NCI-H69 (cell line): ENCODE data around the gene OR1I1.

Source experiments
- DNase-seq: peaks from one replicate; lab custom pipeline; 2025; lab: John Stamatoyannopoulos, UW

OR1I1 gene

DNA sequence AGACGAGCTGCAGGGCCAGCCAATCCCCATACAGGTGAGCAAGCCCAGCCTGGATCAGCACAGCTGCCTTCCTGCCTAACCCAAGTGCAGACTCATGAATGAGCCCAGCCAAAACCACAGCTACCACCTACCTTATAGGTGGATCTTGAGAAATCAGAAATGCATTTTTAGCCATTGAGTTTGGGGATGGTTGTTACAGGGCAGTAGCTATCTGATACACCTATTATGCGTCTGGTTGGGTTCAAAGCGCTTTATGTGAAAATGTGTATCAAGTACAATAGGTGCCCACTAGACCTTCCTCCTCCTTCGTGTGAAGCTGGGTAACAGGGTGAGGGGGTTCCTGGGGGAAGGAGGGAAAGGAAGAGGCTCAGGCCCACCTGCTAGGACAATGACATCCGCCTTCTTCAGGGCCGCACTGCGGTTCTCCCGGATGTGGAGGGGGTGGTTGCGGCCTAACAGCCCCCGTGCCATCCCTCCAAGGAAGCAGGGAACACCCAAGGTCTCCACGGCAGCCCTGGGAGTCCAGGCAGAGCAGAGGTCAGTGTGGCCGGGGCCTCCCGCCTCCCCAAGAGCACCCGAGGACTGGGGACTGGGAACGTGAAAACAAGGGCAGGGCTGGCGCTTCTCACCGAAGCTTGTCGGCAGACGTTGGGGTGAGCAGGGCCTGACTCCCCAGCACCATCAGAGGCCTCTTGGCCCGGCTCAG lies 36.9 kb downstream of the OR1I1 start:
- DNase-seq = no peak

DNA sequence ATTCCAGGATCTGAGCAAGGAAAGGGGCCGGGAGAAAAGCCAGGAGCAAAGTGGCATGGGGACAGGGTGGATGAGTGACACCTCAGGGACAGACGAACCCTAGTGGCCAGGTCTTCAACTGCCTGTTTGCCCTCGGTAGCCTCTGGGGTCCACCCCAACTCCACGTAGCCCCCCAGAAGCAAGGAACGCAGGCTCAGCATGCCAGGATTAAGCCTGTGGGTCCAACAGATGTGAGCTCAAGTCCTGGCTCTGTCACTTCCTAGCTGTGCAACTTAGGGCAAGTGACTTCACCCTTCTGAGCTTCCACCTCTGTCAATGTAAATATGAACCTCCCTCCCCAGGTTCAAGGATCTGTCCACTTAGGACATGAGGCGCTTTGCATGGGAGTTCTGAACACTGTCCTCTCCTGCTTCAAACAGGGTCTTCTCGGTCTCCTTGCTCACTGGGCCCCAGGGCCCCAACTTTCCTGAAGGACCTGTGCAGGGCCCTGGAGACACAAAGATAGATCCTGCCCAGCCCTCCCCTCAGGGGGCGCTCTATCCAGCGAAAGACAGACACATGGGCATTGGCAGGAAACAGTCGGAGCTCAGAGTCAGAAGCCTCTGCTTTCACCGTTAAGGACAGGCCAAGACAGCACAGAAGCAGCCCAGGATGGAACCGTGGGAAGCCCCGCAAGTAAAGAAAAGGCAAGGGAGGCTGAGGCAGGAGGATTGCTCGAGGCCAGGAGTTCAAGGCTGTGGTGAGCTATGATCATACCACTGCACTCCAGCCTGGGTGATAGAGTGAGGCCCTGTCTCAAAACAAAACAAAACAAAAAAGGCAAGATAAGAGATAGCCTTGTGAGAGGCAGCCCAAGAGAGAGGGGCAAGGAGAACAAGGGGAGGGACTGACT lies 38.4 kb downstream of the OR1I1 start:
- no peak for DNase-seq

DNA sequence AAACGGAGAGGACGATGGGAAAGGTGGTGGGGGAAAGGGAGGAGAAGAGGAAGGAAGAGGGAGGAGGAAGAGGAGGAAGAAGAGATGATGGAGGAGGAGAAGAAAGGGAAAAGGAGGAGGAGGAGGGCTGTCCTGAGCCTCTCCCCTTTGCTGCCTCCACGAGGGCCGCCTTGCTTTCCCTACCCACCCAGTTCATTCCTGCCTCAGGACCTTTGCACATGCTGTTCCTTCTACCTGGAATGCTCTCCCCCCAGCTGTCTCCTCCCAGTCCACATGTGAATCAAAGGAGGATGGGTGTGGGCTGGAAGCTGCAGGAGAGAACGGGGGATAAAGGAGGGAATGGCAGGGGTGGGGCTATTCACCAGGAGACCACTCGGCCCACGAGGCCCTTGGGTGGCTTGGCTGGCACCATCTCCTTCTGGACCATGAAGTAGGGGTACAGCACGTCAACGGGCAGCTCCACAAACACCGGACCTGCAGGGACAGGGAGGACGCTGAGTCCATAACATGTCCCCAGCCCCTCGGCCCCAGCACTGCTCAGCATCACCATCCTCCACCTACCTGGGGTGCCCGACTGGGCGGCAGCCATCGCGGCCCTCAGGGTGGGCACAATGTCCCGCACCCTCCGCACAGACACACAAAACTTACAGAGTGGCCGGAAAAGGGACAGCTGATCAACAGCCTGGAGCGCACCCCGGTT lies 40.5 kb downstream of the OR1I1 start:
- no peak for DNase-seq

DNA sequence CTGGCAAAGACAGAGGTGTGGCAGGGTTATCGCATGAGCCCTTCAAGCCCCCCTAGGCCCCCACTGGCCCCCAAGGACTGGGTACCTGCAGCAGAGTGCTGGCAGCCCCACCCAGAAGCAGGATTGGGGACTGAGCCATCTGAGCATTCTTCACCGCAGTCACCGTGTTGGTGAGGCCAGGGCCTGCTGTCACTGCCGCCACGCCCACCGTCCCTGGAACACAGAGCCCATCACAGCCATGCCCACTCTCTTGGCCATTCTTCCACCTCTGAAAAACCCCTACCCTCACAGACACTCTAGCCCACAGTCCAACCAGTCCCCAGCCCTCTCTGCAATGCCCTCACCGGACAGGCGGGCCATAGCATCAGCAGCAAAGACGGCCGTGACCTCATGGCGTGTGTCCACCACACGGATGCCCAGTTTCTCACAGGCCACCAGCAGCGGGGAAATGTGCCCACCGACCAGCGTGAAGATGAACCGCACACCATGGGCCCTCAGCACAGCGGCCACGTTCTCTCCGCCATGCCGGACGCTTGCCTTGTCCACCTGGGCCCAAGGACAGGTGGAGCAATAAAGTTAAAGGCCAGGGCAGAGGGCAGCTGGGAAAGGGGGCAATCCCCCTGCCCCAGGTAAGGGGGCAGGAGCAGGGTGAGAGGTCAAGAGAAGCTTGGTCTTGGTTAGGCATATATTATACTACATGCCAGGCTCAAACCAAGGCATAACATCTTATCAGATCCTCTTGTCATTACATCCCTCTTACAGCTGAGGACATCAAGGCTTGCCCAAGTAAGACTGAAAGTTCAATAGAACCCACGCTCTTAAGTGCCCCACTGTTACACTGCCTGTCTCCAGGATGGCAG lies 41.2 kb downstream of the OR1I1 start:
- DNase-seq = no peak

DNA sequence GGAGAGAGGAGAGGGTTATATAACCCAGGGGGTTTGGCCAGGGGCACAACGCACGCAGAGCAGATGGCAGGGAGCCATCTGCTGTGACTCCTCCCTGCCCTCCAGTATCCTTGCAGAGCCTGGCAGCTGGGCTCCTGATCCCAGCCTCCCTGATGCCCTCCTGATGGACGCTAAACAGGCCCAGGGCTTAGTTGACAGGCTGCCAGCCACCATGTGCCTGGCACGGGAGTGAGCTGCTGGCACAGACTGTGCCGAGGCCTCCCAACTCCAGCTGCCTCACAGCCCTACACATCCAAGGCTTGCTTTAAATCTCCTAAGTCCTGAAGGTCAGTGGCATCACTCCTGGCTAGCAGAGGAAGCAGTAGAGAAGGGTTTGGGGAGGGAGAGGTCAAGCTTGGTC lies 41.9 kb downstream of the OR1I1 start:
- peak; percentile 76 for DNase-seq

DNA sequence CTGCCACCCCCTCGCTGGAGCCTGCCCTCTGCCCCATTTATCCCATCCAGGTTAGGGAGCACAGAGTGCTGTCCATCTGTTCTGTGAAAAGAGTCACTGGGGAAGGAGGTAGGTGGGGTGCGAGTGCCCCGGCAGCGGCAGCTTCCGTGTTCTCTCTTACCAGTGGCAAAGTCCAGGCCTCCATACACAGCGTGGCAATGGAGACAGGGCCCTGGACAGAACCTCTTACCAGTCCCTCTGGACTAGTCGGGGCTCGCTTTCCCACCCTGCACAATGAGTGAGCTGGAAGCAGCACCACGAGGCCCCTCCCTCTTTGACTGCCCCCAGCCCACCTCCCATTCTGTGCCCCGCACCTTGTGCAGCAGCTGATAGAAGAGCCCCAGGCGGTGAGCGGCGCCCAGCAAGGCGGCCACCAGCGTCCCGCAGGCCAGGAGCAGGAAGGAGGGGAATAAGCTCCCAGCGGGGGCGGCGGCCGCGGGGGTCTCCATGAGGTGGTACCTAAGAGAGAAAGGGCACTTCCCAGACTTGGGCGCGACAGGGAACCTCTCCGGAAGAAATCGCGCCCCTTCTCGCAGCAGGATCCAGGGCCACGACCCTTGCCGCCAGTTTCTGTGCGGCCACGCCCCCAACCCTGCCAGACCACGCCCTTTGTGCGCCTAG lies 42.7 kb downstream of the OR1I1 start:
- DNase-seq = no peak

DNA sequence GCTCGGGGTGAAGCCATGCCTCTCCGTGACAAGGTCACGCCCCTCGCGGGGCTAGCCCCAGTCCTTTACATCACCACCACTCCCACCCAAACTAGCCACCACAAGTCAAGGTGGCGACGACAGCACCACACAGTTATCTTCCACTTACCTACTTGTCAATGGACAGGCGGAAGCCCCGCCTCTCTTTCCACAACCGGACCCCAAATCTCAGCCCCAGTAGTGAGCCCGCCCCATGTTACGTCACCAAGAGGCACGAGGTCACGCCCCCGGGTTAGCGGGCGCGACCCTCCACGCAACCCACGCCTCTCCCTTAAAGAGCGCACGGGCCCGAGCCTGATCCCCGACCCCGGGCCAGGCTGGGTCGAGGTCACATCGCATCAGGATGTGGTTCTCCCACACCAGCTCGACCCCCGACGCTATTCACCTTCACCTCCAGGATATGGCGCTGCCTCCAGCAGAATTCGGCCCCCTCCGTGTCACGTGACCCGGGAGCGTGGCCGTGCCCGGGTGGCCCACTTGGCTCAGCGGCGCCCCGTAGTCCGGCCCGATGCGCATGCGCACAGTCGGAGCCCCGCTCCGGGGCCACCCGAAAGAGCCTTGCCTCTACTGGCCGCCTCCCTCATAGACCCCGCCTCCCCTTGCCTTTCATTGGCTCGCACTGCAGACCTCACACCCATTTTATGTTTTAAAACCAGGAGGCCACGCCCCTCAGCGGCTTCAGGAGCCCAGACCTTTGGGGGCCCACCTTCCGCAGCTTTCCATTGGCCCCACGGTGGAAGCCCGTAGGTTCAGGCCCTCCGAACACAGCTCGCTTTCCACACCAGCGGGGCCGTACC lies 43.4 kb downstream of the OR1I1 start:
- peak; percentile 99 for DNase-seq

DNA sequence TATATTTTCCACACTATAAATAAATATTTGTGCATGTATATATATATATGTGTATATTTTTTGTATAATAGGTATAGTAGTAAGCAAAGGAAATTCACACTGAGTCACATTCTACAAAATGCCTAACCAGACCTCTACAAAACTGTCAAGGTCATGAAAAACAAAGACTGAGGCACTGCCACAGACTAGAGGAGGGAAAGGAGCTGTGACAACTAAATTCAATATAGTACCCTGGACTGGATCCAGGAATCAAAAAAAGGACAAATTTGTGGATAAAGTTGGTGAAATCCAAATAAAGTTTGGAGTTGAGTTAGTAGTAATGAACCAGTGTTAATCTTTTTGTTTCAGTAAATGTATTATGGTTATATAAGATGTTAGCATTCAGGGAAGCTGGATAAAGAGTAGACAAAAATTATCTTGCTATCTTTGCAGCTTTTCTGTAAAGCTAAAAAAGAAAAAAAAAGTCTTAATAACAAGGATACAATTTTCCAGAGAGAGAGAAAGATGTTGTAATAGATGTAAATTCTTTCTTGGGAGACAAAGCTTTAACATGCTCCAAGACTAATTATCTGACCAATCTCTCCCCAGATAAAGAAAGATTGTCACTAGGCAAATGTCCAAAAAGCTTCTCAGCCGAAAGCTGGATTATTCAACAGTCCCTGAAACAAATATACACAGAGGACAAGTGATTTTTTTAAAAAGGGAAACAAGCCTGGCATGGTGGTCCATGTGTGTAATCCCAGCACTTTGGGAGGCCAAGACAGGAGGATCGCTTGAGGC lies 44.3 kb downstream of the OR1I1 start:
- DNase-seq = no peak

DNA sequence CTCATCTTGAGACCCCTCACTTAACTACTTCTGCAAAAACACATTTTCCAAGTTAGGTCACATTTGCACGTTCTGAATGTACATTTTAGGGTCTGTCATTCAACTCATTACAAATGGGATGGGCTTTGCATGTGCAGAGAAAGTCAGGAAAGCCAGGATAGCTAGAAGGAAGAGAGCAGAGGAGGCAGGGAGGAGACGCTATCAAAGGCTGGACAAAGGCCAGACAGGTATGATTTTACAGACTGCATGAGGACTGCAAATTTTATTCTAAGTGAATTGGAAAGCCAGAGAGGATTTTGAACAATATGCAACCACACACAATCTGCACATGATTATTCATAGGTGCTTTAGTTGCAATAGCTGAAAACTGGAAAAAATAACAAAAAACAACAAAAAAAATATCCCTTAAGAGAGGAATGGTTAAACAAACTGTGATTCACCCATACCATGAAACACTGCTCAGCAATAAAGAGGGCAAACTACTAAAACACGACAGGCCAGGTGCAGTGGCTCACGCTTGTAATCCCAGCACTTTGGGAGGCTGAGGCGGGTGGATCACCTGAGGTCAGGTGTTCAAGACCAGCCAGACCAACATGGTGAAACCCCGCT lies 46.3 kb downstream of the OR1I1 start:
- no peak for DNase-seq

DNA sequence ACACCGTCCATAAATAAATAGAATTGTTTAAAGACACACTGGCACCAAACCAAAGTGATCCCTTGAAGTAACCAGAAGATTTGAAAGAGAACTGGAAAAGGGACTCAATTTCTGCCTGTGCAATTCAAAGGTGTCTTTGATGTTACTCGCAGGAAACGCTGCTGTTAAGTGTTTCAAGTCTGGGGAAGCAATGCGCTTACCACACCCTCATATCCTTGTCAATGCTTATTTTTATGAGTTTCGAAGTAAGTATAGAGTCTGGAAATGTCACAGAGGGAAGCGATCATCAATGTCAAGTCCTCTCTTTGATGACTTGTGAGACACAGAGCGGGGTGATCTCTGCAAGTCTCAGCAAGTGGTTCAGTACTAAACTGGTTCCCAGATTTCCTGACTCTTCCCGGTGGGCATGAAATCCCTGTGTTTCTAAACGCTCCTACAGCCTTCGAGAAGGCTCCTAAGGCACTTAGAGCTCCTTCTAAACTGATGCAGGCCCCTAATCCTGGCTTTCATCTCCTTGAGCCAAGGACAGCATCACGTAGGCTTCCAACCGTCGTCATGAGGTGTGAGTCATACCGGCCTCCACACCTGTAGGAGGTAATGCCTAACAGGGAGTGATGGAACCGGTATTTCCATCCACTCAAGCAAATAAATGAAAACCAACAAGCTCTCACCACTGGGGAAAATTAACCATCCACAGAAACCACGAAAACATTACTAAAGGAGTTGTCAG lies 48.0 kb downstream of the OR1I1 start:
- DNase-seq = peak; percentile 12

DNA sequence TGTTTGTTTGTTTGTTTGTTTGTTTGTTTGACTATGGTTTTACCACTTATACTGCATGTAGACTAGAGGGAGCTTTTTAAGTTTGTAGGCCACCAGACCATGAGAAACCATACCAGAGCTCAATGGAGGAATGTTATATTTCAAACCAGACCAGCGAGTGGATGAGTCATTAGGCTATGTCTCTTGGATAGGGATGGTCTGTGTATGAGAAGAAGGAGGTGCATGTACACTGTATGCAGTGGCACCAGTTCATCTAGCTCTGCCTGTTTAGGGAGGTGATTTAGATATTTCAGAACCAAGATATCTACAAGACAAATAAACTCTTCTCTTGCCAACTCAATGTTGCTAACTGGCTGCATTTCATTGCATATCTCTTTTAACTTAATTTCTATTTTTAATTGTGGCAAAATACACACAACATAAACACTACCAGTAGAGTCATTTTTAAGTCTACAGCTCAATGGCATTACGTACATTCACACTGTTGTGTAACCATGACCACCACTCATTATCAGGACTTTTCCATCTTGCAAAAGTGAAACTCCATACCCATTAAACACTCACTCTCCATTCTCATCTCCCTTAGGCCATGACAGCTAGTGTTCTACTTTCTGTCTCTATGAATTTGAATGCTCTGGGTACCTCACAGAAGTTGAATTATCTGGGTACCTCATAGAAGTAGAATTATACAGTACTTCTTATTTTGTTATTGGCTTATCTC lies 54.4 kb downstream of the OR1I1 start:
- DNase-seq = no peak

DNA sequence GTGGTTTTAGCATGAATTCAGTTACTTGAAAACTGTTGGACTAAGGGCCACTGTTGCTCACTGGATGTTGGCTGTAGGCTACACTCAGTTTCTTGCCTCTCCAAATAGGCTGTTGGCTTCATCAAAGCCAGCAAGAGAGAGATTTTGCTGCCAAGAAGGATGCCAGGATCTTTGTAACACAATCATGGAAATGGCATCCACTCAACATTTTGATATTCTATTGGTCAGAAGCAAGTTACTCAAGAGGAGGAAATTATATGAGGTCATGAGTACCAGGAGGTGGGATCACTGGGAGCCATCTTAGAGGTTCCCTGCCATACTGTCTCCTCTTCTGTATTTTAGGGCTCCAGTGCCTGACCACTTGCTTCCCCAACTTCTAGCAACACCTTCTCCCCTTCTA lies 55.8 kb downstream of the OR1I1 start:
- DNase-seq = no peak

DNA sequence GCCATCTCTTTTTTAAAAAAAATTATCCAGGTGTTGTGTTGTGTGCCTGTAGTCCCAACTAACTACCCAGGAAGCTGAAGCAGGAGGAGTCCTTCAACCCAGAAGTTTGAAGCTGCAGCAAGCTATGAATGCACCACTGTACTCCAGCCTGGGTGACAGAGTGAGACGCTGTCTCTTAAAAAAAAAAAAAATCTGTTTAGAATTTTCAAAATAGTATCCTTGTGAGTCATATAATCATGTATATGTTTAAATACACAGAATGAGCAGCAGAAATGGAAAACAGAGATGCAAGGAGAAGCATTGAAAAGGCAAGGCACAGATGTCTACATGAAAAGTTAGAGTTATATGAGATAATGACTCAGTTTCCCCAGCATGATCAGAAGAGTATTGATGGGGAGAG lies 56.4 kb downstream of the OR1I1 start:
- DNase-seq = no peak

DNA sequence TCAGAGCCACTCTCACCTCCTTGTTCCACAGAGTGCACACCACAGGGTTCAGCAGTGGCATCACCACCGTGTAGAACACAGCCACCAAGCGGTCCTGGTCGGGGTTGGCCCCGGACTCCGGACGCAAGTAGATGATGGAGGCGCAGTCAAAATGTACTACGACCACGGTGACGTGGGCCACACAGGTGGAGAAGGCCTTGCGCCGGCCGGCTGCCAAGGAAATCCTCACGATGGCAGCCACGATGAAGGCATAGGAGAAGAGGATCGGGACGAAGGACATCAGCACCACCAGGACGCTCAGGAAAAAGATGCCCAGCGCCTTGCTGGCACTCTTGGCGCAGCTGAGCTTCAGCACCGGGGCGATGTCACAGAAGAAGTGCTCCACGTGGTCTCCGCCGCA lies 59.1 kb downstream of the OR1I1 start:
- DNase-seq = no peak

DNA sequence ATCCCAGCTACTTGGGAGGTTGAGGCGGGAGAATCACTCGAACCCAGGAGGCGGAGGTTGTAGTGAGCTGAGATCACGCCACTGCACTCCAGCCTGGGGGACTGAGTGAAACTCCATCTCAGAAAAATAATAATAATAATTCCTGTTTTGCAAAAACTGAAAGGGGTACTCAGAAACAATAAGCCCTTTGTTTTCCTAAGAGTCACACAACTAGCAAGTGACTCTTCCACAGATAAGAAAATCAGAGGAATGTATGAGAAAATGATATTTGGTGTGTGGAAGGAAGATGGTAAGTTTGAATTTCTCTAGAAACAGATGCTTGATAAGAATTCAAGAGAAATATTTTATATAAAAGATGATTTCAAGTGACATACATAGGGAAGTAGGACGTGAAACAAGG lies 60.3 kb downstream of the OR1I1 start:
- DNase-seq = no peak
